A673 (cell line): ENCODE data around the gene KIAA1586. TPM values are rescaled to one million over a fixed set of nuclear protein-coding genes. Genes with fewer than 3 reads are reported as not detected.

Experiments
- BruUV-seq: library from RNA; stranded (reverse); fragments of 400-500 nt; replicated peaks from 2 replicates; lab custom pipeline; 2021; lab: Mats Ljungman, UMichigan
- CTCF ChIA-PET: fragments of 300-600 bp; sonication (Branson Sonifier 250); formaldehyde crosslinking; loops from one replicate; lab custom pipeline; 2022; ENCODE audit warnings: antibody characterized with exemption; lab: Charles Lee
- POLR2A ChIA-PET: fragments of 300-600 bp; sonication (Branson Sonifier 250); formaldehyde crosslinking; loops from one replicate; lab custom pipeline; 2022; ENCODE audit warnings: antibody characterized with exemption; ENCODE audit not compliant: low non-redundant PET; lab: Charles Lee
- DNase-seq: peaks from one replicate; pipeline ENCODE4 v3.0.0-alpha.2; 2015; ENCODE audit warnings: low spot score
- H3K27ac ChIP-seq: fragments of 200-600 bp; sonication (generic); 2 replicates; pipeline ENCODE4 v1.5.1; 2016; ENCODE audit warnings: mixed run types, low read depth, mild to moderate bottlenecking, mixed read lengths, antibody characterized with exemption, low read length; ENCODE audit not compliant: poor library complexity, severe bottlenecking
- H3K27me3 ChIP-seq: fragments of 200-600 bp; sonication (generic); replicated peaks from 2 replicates; pipeline ENCODE4 v1.6.1; 2017; ENCODE audit warnings: mixed run types, low read depth, mild to moderate bottlenecking, mixed read lengths, antibody characterized with exemption, low read length; ENCODE audit not compliant: insufficient read depth, poor library complexity
- H3K36me3 ChIP-seq: fragments of 200-600 bp; sonication (generic); 2 replicates; pipeline ENCODE4 v1.6.1; 2016; ENCODE audit warnings: mixed run types, mild to moderate bottlenecking, mixed read lengths, antibody characterized with exemption, low read length; ENCODE audit not compliant: insufficient read depth, poor library complexity, severe bottlenecking
- H3K4me1 ChIP-seq: fragments of 200-600 bp; sonication (generic); 2 replicates; pipeline ENCODE4 v1.6.1; 2017; ENCODE audit warnings: mixed run types, mild to moderate bottlenecking, mixed read lengths, antibody characterized with exemption, low read length; ENCODE audit not compliant: insufficient read depth, poor library complexity, severe bottlenecking
- H3K4me3 ChIP-seq: fragments of 200-600 bp; sonication (generic); 2 replicates; pipeline ENCODE4 v1.5.1; 2016; ENCODE audit warnings: low read depth, mixed run types, mild to moderate bottlenecking, mixed read lengths, low read length; ENCODE audit not compliant: poor library complexity, severe bottlenecking
- H3K9me3 ChIP-seq: fragments of 200-600 bp; sonication (generic); 2 replicates; pipeline ENCODE4 v1.6.1; 2016; ENCODE audit warnings: mixed run types, low read depth, mild to moderate bottlenecking, mixed read lengths, antibody characterized with exemption, low read length; ENCODE audit not compliant: poor library complexity, severe bottlenecking
- CTCF ChIP-seq: fragments of 300-800, 200-600 bp; sonication (generic); conservative IDR thresholded peaks from 2 replicates; pipeline ENCODE4 v1.5.1; 2017; ENCODE audit warnings: low read depth, mild to moderate bottlenecking, antibody characterized with exemption, low read length, moderate library complexity, mixed read lengths
- EZH2 ChIP-seq: fragments of 200-600 bp; sonication (generic); IDR thresholded peaks from 2 replicates; pipeline ENCODE4 v1.6.1; 2017; ENCODE audit warnings: borderline replicate concordance, low read depth, mild to moderate bottlenecking, mixed read lengths, antibody characterized with exemption, low read length; ENCODE audit not compliant: poor library complexity, severe bottlenecking
- intact Hi-C: fragments of 100-400 bp; cut with micrococcal nuclease; formaldehyde crosslinking; loops from one replicate; pipeline ENCODE4 v1.10.0; 2022; ENCODE audit not compliant: unreplicated experiment
- total RNA-seq: library from RNA; stranded (reverse); gene quantifications from 2 replicates; pipeline ENCODE4 v1.2.3, GENCODE V29; 2021

KIAA1586 gene
- total RNA-seq, 1 experiment from 2014 or later, result 31.4 TPM

- H3K4me3 ChIP-seq, result no peak overlapping the region
- POLR2A ChIA-PET, result no interaction called here
- H3K27me3 ChIP-seq, result no peaks in the 10 kb centered on the region
- intact Hi-C loops, result no loop called here
- H3K27ac ChIP-seq, result no peak overlapping the region
- no peaks in the 10 kb centered on the region for H3K36me3 ChIP-seq
- DNase-seq, result no peak
- no peak for TF ChIP-seq EZH2
- no peak for TF ChIP-seq CTCF
- no peaks in the 10 kb centered on the region for H3K4me1 ChIP-seq
- BruUV-seq, result no TSS peak
- CTCF ChIA-PET, result no interaction called here
- peaks cover 3% of the 10 kb centered on the region for H3K9me3 ChIP-seq
Observed at GRCh38 chr6:57019434-57019833, 27.1 kb upstream of the KIAA1586 start.

GRCh38 chr6:57021086-57021720 is 25.3 kb upstream of the KIAA1586 start:
- ChIA-PET CTCF (interaction anchor here (0.5 to 1.3 kb wide), 2 partner anchors 27 to 117 kb away, joined by 3 to 6 read pairs; no protein-coding TSS in a partner anchor), POLR2A (no interaction called here)
- Histone ChIP-seq H3K4me1 (no peaks in the 10 kb centered on the region), H3K9me3 (peaks cover 6% of the 10 kb centered on the region), H3K4me3 (no peak overlapping the region), H3K27ac (no peak overlapping the region), H3K27me3 (no peaks in the 10 kb centered on the region), H3K36me3 (no peaks in the 10 kb centered on the region)
- no TSS peak for BruUV-seq
- peak; percentile 73 for DNase-seq
- TF ChIP-seq CTCF (peak; percentile 65), EZH2 (no peak)
- intact Hi-C loops, result loop anchor here (2.0 to 10.0 kb wide), 2 partner anchors 116 to 306 kb away; no protein-coding TSS in a partner anchor

- peaks cover 6% of the 10 kb centered on the region for H3K9me3 ChIP-seq
- no peak for DNase-seq
- TF ChIP-seq EZH2, result no peak
- no peak for TF ChIP-seq CTCF
- H3K27me3 ChIP-seq, result no peaks in the 10 kb centered on the region
- ChIA-PET CTCF (no interaction called here), POLR2A (no interaction called here)
- no peaks in the 10 kb centered on the region for H3K36me3 ChIP-seq
- H3K27ac ChIP-seq, result no peak overlapping the region
- no peaks in the 10 kb centered on the region for H3K4me1 ChIP-seq
- intact Hi-C loops, result loop anchor here (10.0 kb wide), 1 partner anchor 310 kb away; no protein-coding TSS in a partner anchor
- no TSS peak for BruUV-seq
- no peak overlapping the region for H3K4me3 ChIP-seq
Observed at GRCh38 chr6:57024321-57024720, 22.2 kb upstream of the KIAA1586 start.
